ENCODE measurements around the gene ISOC2. TPM values are rescaled to one million over a fixed set of nuclear protein-coding genes. Genes with fewer than 3 reads are reported as not detected.

Gene ISOC2, protein sequence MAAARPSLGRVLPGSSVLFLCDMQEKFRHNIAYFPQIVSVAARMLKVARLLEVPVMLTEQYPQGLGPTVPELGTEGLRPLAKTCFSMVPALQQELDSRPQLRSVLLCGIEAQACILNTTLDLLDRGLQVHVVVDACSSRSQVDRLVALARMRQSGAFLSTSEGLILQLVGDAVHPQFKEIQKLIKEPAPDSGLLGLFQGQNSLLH
- total RNA-seq: 10 to 100 TPM; 31.9 to 32.1 TPM

- Mint-ChIP-seq H3K9me3 (ENCODE audit: insufficient read depth) (no peaks in the 10 kb centered on the region), H3K36me3 (ENCODE audit: low read depth) (no peaks in the 10 kb centered on the region), H3K27me3 (ENCODE audit: low read depth) (no peaks in the 10 kb centered on the region), H3K4me1 (ENCODE audit: low read depth) (peaks cover 28% of the 10 kb centered on the region), H3K4me3 (peak within 1 kb of the TSS; percentile 87), H3K27ac (peak within 1 kb of the TSS; percentile 71)
- ATAC-seq: peak; percentile 99
- CTCF ChIA-PET: interaction anchor here (0.6 to 2.7 kb wide), 10 partner anchors 10 to 301 kb away, joined by 3 to 24 read pairs (median 3); partner anchors contain the start of gene UBE2S
- POLR2A ChIA-PET: interaction anchor here (0.6 to 2.3 kb wide), 4 partner anchors 15 to 206 kb away, joined by 3 to 8 read pairs (median 4); partner anchors contain the start of gene ZNF628
- DNase-seq: peak; percentile 100
These were observed at the start of gene ISOC2 for GRCh38 chr19:55461259-55461973. Gene ISOC2, minus strand, starts transcription at chr19:55461642. Its CDS starts 5,156 bp downstream, at chr19:55456486.

GRCh38 chr19:55508120-55508519 is 46.7 kb upstream of the ISOC2 start:
- ChIA-PET POLR2A (no interaction called here), CTCF (interaction anchor here (1.0 to 1.3 kb wide), 2 partner anchors 40 to 98 kb away, joined by 4 to 7 read pairs; no protein-coding TSS in a partner anchor)
- H3K27ac Mint-ChIP-seq: no peak overlapping the region

GRCh38 chr19:55504981-55505380 is 43.5 kb upstream of the ISOC2 start:
- Mint-ChIP-seq H3K27me3 (ENCODE audit: low read depth) (no peaks in the 10 kb centered on the region), H3K9me3 (ENCODE audit: insufficient read depth) (no peaks in the 10 kb centered on the region), H3K36me3 (ENCODE audit: low read depth) (peaks cover 8% of the 10 kb centered on the region), H3K4me3 (no peak overlapping the region), H3K27ac (no peak overlapping the region), H3K4me1 (ENCODE audit: low read depth) (peaks cover 19% of the 10 kb centered on the region)
- CTCF ChIA-PET: interaction anchor here (0.7 to 3.6 kb wide), 22 partner anchors 9 to 416 kb away, joined by 3 to 75 read pairs (median 12); partner anchors contain the start of genes ISOC2, KMT5C, SSC5D and ZNF865
- ATAC-seq (no peak), DNase-seq (no peak)
- POLR2A ChIA-PET: no interaction called here

More at GRCh38 chr19:55508120-55508519, 46.7 kb upstream of the ISOC2 start:
- peaks cover 6% of the 10 kb centered on the region for H3K36me3 Mint-ChIP-seq (ENCODE audit: low read depth)
- H3K4me3 Mint-ChIP-seq: no peak overlapping the region
- H3K27me3 Mint-ChIP-seq (ENCODE audit: low read depth): no peaks in the 10 kb centered on the region
- H3K4me1 Mint-ChIP-seq (ENCODE audit: low read depth): peaks cover 13% of the 10 kb centered on the region
- ATAC-seq (no peak), DNase-seq (no peak)
- H3K9me3 Mint-ChIP-seq (ENCODE audit: insufficient read depth): no peaks in the 10 kb centered on the region

DNA sequence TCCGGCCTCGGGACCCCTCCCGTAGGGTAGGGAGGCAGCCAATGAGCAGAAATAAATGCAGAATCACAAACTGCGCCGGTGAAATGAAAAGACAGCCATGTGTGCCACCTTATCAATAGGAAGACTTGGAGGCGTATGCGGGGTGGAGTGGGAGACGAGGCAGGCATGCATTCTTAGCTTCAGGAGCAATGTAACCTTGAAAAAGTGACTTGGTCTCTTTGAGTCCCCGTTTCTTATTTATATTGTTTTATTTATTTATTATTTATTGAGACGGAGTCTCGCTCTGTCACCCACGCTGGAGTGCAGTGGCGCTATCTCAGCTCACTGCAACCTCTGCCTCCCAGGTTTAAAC is 42.8 kb upstream of the ISOC2 start:
- H3K4me1 Mint-ChIP-seq (ENCODE audit: low read depth): peaks cover 19% of the 10 kb centered on the region
- H3K9me3 Mint-ChIP-seq (ENCODE audit: insufficient read depth): no peaks in the 10 kb centered on the region
- H3K27me3 Mint-ChIP-seq (ENCODE audit: low read depth): no peaks in the 10 kb centered on the region
- CTCF ChIA-PET: interaction anchor here (0.7 to 3.6 kb wide), 48 partner anchors 8 to 416 kb away, joined by 3 to 75 read pairs (median 5); partner anchors contain the start of genes DNAAF3, FIZ1, ISOC2 and KMT5C
- peaks cover 8% of the 10 kb centered on the region for H3K36me3 Mint-ChIP-seq (ENCODE audit: low read depth)
- H3K27ac Mint-ChIP-seq: no peak overlapping the region
- peak overlapping the region; percentile 70 for H3K4me3 Mint-ChIP-seq
- POLR2A ChIA-PET: interaction anchor here (1.0 kb wide), 2 partner anchors 97 to 165 kb away, joined by 3 read pairs; no protein-coding TSS in a partner anchor
- no peak for DNase-seq
- ATAC-seq: no peak

GRCh38 chr19:55503502-55504251 is 42.2 kb upstream of the ISOC2 start:
- ATAC-seq (peak; percentile 94), DNase-seq (peak; percentile 93)
- no peaks in the 10 kb centered on the region for H3K9me3 Mint-ChIP-seq (ENCODE audit: insufficient read depth)
- no peaks in the 10 kb centered on the region for H3K27me3 Mint-ChIP-seq (ENCODE audit: low read depth)
- CTCF ChIA-PET: interaction anchor here (0.6 to 3.6 kb wide), 52 partner anchors 9 to 415 kb away, joined by 3 to 75 read pairs (median 5); partner anchors contain the start of genes DNAAF3, FIZ1, ISOC2 and KMT5C
- peak overlapping the region; percentile 70 for H3K4me3 Mint-ChIP-seq
- peaks cover 19% of the 10 kb centered on the region for H3K4me1 Mint-ChIP-seq (ENCODE audit: low read depth)
- H3K27ac Mint-ChIP-seq: peak overlapping the region; percentile 85
- POLR2A ChIA-PET: interaction anchor here (1.0 kb wide), 2 partner anchors 97 to 164 kb away, joined by 3 read pairs; no protein-coding TSS in a partner anchor
- H3K36me3 Mint-ChIP-seq (ENCODE audit: low read depth): peaks cover 8% of the 10 kb centered on the region

- CTCF ChIA-PET: interaction anchor here (0.7 to 3.6 kb wide), 28 partner anchors 9 to 362 kb away, joined by 3 to 75 read pairs (median 12); partner anchors contain the start of genes FIZ1, ISOC2, SSC5D and TMEM238
- H3K27me3 Mint-ChIP-seq (ENCODE audit: low read depth): no peaks in the 10 kb centered on the region
- peaks cover 8% of the 10 kb centered on the region for H3K36me3 Mint-ChIP-seq (ENCODE audit: low read depth)
- peak overlapping the region; percentile 70 for H3K4me3 Mint-ChIP-seq
- POLR2A ChIA-PET: no interaction called here
- no peaks in the 10 kb centered on the region for H3K9me3 Mint-ChIP-seq (ENCODE audit: insufficient read depth)
- H3K27ac Mint-ChIP-seq: peak overlapping the region; percentile 85
- ATAC-seq: no peak
- peaks cover 19% of the 10 kb centered on the region for H3K4me1 Mint-ChIP-seq (ENCODE audit: low read depth)
- no peak for DNase-seq
These were observed 41.7 kb upstream of the ISOC2 start for GRCh38 chr19:55503157-55503501.

- Mint-ChIP-seq H3K9me3 (ENCODE audit: insufficient read depth) (no peaks in the 10 kb centered on the region), H3K27ac (no peak overlapping the region)
- POLR2A ChIA-PET: no interaction called here
These were observed 40.9 kb upstream of the ISOC2 start for GRCh38 chr19:55502197-55502952.

DNA sequence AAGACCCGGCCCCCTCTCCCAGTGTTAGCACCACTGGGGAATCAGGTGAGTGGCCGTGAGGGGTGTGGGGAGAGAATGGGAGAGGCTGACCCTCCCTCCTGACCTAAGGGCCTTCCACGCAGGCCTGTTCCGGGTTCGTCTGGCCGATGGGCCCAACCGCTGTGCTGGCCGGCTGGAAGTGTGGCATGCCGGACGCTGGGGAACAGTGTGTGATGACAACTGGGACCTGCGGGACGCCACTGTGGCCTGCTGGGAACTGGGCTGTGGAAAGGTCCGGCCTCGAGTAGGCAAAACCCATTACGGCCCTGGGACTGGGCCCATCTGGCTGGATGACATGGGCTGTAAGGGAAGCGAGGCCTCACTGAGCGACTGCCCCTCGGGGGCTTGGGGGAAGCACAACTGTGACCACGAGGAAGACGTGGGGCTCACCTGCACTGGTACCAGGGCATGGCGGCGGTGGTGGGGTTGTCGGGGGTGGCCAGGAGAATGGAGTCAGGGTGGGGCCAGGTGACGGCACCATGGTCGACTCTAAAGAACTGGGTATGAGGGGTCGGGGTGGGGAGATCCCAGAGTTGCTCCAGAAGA is 39.0 kb upstream of the ISOC2 start:
- H3K4me3 Mint-ChIP-seq: no peak overlapping the region
- DNase-seq (no peak), ATAC-seq (no peak)
- no peaks in the 10 kb centered on the region for H3K27me3 Mint-ChIP-seq (ENCODE audit: low read depth)
- no peaks in the 10 kb centered on the region for H3K9me3 Mint-ChIP-seq (ENCODE audit: insufficient read depth)
- POLR2A ChIA-PET: interaction anchor here (1.1 kb wide), 1 partner anchor 99 kb away, joined by 3 read pairs; the partner anchor contains the start of gene ZNF524
- H3K27ac Mint-ChIP-seq: no peak overlapping the region
- CTCF ChIA-PET: interaction anchor here (0.9 to 1.5 kb wide), 2 partner anchors 33 to 132 kb away, joined by 3 to 6 read pairs; no protein-coding TSS in a partner anchor
- peaks cover 15% of the 10 kb centered on the region for H3K4me1 Mint-ChIP-seq (ENCODE audit: low read depth)
- H3K36me3 Mint-ChIP-seq (ENCODE audit: low read depth): peaks cover 8% of the 10 kb centered on the region

More at GRCh38 chr19:55502197-55502952, 40.9 kb upstream of the ISOC2 start:
- ATAC-seq: no peak
- Mint-ChIP-seq H3K27me3 (ENCODE audit: low read depth) (no peaks in the 10 kb centered on the region), H3K36me3 (ENCODE audit: low read depth) (peaks cover 8% of the 10 kb centered on the region), H3K4me3 (no peak overlapping the region), H3K4me1 (ENCODE audit: low read depth) (peaks cover 15% of the 10 kb centered on the region)
- no peak for DNase-seq
- CTCF ChIA-PET: interaction anchor here (1.0 to 3.6 kb wide), 4 partner anchors 9 to 104 kb away, joined by 4 to 75 read pairs (median 22); no protein-coding TSS in a partner anchor

DNA sequence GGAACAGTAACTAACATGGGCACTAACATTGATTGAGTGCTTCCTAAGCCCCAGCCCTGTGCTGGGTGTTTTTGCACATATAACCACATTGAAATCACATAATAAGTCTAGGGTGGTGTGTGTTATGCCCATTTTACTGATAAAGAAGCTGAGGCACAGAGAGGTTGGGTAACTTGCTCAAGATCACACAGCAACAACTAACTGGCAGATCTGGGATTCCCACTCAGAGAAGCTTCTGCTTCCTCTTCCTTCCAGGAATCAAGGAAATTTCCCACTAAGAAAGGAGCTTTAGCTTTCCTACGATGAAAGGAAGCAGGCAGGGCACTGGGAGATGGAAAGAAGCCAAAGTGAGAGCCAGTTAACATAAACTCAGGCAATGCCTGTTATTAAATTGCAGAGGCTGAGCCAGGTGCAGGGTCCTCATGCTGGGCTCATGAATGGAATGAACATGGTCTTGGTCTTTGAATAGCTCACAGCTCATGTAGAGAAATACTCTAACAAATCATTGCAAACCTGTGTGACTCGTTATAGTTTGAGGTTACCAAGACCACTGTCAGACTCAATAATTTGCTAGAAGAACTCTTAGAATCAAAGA is 36.9 kb upstream of the ISOC2 start:
- ATAC-seq (no peak), DNase-seq (no peak)
- POLR2A ChIA-PET: interaction anchor here (1.0 kb wide), 1 partner anchor 14 kb away, joined by 3 read pairs; the partner anchor contains the start of gene NAT14
- no peak overlapping the region for H3K27ac Mint-ChIP-seq
- H3K4me1 Mint-ChIP-seq (ENCODE audit: low read depth): peaks cover 9% of the 10 kb centered on the region
- CTCF ChIA-PET: no interaction called here
- peaks cover 4% of the 10 kb centered on the region for H3K36me3 Mint-ChIP-seq (ENCODE audit: low read depth)
- H3K9me3 Mint-ChIP-seq (ENCODE audit: insufficient read depth): no peaks in the 10 kb centered on the region
- no peaks in the 10 kb centered on the region for H3K27me3 Mint-ChIP-seq (ENCODE audit: low read depth)
- no peak overlapping the region for H3K4me3 Mint-ChIP-seq

DNA sequence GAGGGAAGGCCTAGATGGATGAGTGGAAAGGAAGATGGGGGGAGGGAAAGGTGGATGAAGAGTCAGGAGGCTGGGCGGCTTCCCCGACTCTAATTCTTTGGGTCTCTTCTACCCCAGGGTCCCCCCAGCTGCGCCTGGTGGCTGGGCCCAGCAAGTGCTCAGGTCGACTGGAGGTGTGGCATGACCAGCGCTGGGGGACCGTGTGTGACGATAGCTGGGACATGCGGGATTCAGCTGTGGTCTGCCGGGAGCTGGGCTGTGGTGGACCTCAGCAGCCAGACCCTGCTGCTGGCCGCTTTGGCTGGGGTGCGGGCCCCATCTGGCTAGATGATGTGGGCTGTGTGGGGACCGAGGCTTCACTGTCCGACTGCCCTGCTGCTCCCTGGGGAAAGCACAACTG is 36.3 kb upstream of the ISOC2 start:
- Mint-ChIP-seq H3K4me1 (ENCODE audit: low read depth) (peaks cover 5% of the 10 kb centered on the region), H3K36me3 (ENCODE audit: low read depth) (no peaks in the 10 kb centered on the region), H3K4me3 (no peak overlapping the region), H3K27ac (no peak overlapping the region), H3K27me3 (ENCODE audit: low read depth) (no peaks in the 10 kb centered on the region), H3K9me3 (ENCODE audit: insufficient read depth) (no peaks in the 10 kb centered on the region)
- DNase-seq: no peak
- POLR2A ChIA-PET: no interaction called here
- ATAC-seq: no peak
- CTCF ChIA-PET: no interaction called here

All from activated CD8-positive, alpha-beta T cell treated with anti-CD3 and anti-CD28 coated beads, Interleukin-2, amount 10 ng/mL, durations not matched to agents 7 days and 5 days (primary cell).